ENCODE data around the gene TNFRSF17.

DNA sequence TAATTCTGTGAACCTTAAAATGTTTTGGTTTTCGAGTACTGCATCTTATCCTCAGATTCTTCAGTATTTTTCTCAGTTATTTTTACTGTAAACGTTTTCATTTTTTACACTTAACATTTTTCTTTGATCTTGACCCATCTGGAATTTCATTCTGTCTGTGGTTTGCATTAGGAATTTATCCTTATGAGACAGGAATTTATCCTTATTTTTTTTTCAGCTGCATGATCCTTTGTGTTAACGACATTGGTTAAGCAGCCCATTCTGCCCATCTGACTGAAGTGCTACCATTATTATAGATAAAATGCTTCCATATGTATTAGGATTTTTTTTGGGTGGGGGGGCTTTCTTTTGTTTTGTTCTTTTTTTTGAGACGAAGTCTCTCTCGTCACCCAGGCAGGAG, 52.5 kb downstream of the TNFRSF17 start:
- TF ChIP-seq, protein P1, sequence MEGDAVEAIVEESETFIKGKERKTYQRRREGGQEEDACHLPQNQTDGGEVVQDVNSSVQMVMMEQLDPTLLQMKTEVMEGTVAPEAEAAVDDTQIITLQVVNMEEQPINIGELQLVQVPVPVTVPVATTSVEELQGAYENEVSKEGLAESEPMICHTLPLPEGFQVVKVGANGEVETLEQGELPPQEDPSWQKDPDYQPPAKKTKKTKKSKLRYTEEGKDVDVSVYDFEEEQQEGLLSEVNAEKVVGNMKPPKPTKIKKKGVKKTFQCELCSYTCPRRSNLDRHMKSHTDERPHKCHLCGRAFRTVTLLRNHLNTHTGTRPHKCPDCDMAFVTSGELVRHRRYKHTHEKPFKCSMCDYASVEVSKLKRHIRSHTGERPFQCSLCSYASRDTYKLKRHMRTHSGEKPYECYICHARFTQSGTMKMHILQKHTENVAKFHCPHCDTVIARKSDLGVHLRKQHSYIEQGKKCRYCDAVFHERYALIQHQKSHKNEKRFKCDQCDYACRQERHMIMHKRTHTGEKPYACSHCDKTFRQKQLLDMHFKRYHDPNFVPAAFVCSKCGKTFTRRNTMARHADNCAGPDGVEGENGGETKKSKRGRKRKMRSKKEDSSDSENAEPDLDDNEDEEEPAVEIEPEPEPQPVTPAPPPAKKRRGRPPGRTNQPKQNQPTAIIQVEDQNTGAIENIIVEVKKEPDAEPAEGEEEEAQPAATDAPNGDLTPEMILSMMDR (conservative IDR thresholded peaks at IDR 0.05; ENCODE audit: low read length): no peak
- no peak for TF ChIP-seq EZH2phosphoT487 (IDR thresholded peaks at IDR 0.05; ENCODE audit: borderline replicate concordance)
